Measurements from ENCODE around the gene DYDC2. TPM values are rescaled to one million over a fixed set of nuclear protein-coding genes. Genes with fewer than 3 reads are reported as not detected.

DYDC2 gene
- total and polyA plus RNA-seq, 3 donors (not counting 1 experiment from before 2014, with no cell fraction given) = 0.54 TPM; not detected in 2

Other genes starting within 250 kb of the DYDC2 start
- gene PLAC9, start 224.1 kb upstream of the DYDC2 start, total RNA-seq = under 1 TPM; 0.50 to 0.68 TPM
- gene PLAC9, start 224.1 kb upstream of the DYDC2 start, polyA plus RNA-seq = 0.10 TPM
- 100 to 1,000 TPM in 1 of 2 donors, 10 to 100 TPM in 1; 36.8 to 117 TPM for gene ANXA11, start 151.2 kb upstream of the DYDC2 start, total RNA-seq
- 75.0 TPM for gene ANXA11, start 151.2 kb upstream of the DYDC2 start, polyA plus RNA-seq
- 1 to 10 TPM in 1 of 2 donors, not detected in 1; 1.3 TPM for gene MAT1A, start 67.1 kb upstream of the DYDC2 start, total RNA-seq
- 0.16 TPM for gene MAT1A, start 67.1 kb upstream of the DYDC2 start, polyA plus RNA-seq
- gene DYDC1, start within 50 bp of the DYDC2 start, total RNA-seq = not detected
- not detected for gene DYDC1, start within 50 bp of the DYDC2 start, polyA plus RNA-seq
- 10 to 100 TPM; 11.0 to 58.6 TPM for gene PRXL2A, start 51.8 kb downstream of the DYDC2 start, total RNA-seq
- 34.8 TPM for gene PRXL2A, start 51.8 kb downstream of the DYDC2 start, polyA plus RNA-seq
- 100 to 1,000 TPM in 1 of 2 donors, 10 to 100 TPM in 1; 47.8 to 102 TPM for gene TSPAN14, start 97.5 kb downstream of the DYDC2 start, total RNA-seq
- gene TSPAN14, start 97.5 kb downstream of the DYDC2 start, polyA plus RNA-seq = 97.2 TPM
- gene SH2D4B, start 181.1 kb downstream of the DYDC2 start, total RNA-seq = under 1 TPM in 1 of 2 donors, not detected in 1; under 0.01 TPM
- gene SH2D4B, start 181.1 kb downstream of the DYDC2 start, polyA plus RNA-seq = 0.02 TPM